PC-3 (cell line): Measurements from ENCODE around the gene PCCA. TPM values are rescaled to one million over a fixed set of nuclear protein-coding genes. Genes with fewer than 3 reads are reported as not detected.
"Not testable (repeated sequence)": the region's sequence is repeated elsewhere in the genome, so short reads cannot be mapped to it uniquely, and the experiment has no call there.

Experiments
- ATAC-seq: fragments of 200-7000 bp; cut with Tn5 transposase; 2 replicates; pipeline ENCODE4 v1.9.1; 2020; ENCODE audit warnings: mild to moderate bottlenecking, moderate library complexity
- BruUV-seq: library from RNA; stranded (reverse); fragments of 400-500 nt; replicated peaks from 2 replicates; lab custom pipeline; 2021; lab: Mats Ljungman, UMichigan
- CTCF ChIA-PET: fragments of 300-600 bp; sonication (Branson Sonifier 250); formaldehyde crosslinking; loops from one replicate; lab custom pipeline; 2022; ENCODE audit warnings: antibody characterized with exemption; lab: Charles Lee
- POLR2A ChIA-PET: fragments of 300-600 bp; sonication (Branson Sonifier 250); formaldehyde crosslinking; loops from one replicate; lab custom pipeline; 2022; ENCODE audit warnings: antibody characterized with exemption; ENCODE audit not compliant: unreplicated experiment; lab: Charles Lee
- DNase-seq: peaks from one replicate; pipeline ENCODE4 v3.0.0-alpha.2; 2015
- H2AFZ ChIP-seq: fragments of 300-600 bp; sonication (generic); 2 replicates; pipeline ENCODE4 v1.6.0; 2016; ENCODE audit warnings: antibody characterized with exemption, low read length
- H3F3A ChIP-seq: fragments of 300-600 bp; sonication (generic); one replicate; pipeline ENCODE4 v1.6.0; 2017; ENCODE audit warnings: antibody characterized with exemption, low read length, control low read depth, mild to moderate bottlenecking; ENCODE audit not compliant: unreplicated experiment
- H3K27ac ChIP-seq: fragments of 300-600 bp; sonication (generic); 2 replicates; pipeline ENCODE4 v1.5.1; 2016; ENCODE audit warnings: mild to moderate bottlenecking, low read length
- H3K27me3 ChIP-seq: fragments of 300-600 bp; sonication (generic); 2 replicates; pipeline ENCODE4 v1.6.1; 2016; ENCODE audit warnings: low read length, mixed read lengths
- H3K36me3 ChIP-seq: fragments of 300-600 bp; sonication (generic); 2 replicates; pipeline ENCODE4 v1.6.1; 2016; ENCODE audit warnings: low read depth, mixed run types, low read length, mixed read lengths
- H3K4me1 ChIP-seq: fragments of 300-600 bp; sonication (generic); 2 replicates; pipeline ENCODE4 v1.5.1; 2016; ENCODE audit warnings: low read length; ENCODE audit not compliant: insufficient read depth
- H3K4me2 ChIP-seq: fragments of 300-600 bp; sonication (generic); 2 replicates; pipeline ENCODE4 v1.6.0; 2016; ENCODE audit warnings: low read length
- H3K4me3 ChIP-seq: fragments of 300-600 bp; sonication (generic); 2 replicates; pipeline ENCODE4 v1.5.1; 2016; ENCODE audit warnings: mild to moderate bottlenecking, low read length, mixed read lengths
- H3K79me2 ChIP-seq: fragments of 300-600 bp; sonication (generic); 2 replicates; pipeline ENCODE4 v1.6.1; 2017; ENCODE audit warnings: low read length, mixed read lengths
- H3K9ac ChIP-seq: fragments of 300-600 bp; sonication (generic); 2 replicates; pipeline ENCODE4 v1.6.0; 2016; ENCODE audit warnings: mild to moderate bottlenecking, low read length
- H3K9me2 ChIP-seq: fragments of 300-600 bp; sonication (generic); replicated peaks from 2 replicates; pipeline ENCODE4 v1.6.1; 2016; ENCODE audit warnings: mixed run types, low read length, mixed read lengths
- H3K9me3 ChIP-seq: fragments of 300-600 bp; sonication (generic); 2 replicates; pipeline ENCODE4 v1.6.1; 2016; ENCODE audit warnings: low read length, mixed read lengths
- H4K20me1 ChIP-seq: fragments of 300-600 bp; sonication (generic); 2 replicates; pipeline ENCODE4 v1.6.1; 2016; ENCODE audit warnings: low read length, mixed read lengths
- CTCF ChIP-seq: fragments of 300-600 bp; sonication (generic); conservative IDR thresholded peaks from 2 replicates; pipeline ENCODE4 v1.5.1; 2017; ENCODE audit warnings: antibody characterized with exemption, low read depth, mild to moderate bottlenecking, low read length
- EZH2 ChIP-seq: fragments of 300-600 bp; sonication (generic); IDR thresholded peaks from one replicate; pipeline ENCODE4 v1.6.1; 2017; ENCODE audit warnings: antibody characterized with exemption, mild to moderate bottlenecking, low read length; ENCODE audit not compliant: unreplicated experiment
- EZH2phosphoT487 ChIP-seq: fragments of 300-600 bp; sonication (generic); IDR thresholded peaks from 2 replicates; pipeline ENCODE4 v1.6.1; 2018; ENCODE audit warnings: mild to moderate bottlenecking, antibody characterized with exemption, low read length, borderline replicate concordance
- intact Hi-C: fragments of 100-400 bp; cut with micrococcal nuclease; formaldehyde crosslinking; loops from 2 replicates; pipeline ENCODE4 v1.9.0; 2023
- total RNA-seq: library from RNA; depleted of rRNA; stranded (reverse); fragments of >200 nt; gene quantifications from 2 replicates; pipeline ENCODE4 v1.2.3, GENCODE V29; 2014

PCCA gene
- total RNA-seq, 1 experiment from 2014 or later: 10.5 TPM

GRCh38 chr13:100214886-100215285 is 126.0 kb downstream of the PCCA start:
- Histone ChIP-seq H3F3A (no peaks in the 10 kb centered on the region), H3K9ac (no peak overlapping the region), H4K20me1 (no peaks in the 10 kb centered on the region), H3K79me2 (no peaks in the 10 kb centered on the region), H3K4me2 (no peak overlapping the region), H3K9me3 (no peaks in the 10 kb centered on the region), H3K27me3 (no peaks in the 10 kb centered on the region), H3K4me3 (no peak overlapping the region), H3K27ac (no peak overlapping the region), H2AFZ (no peak overlapping the region), H3K36me3 (no peaks in the 10 kb centered on the region), H3K4me1 (peaks cover 15% of the 10 kb centered on the region), H3K9me2 (no peaks in the 10 kb centered on the region)
- BruUV-seq: no TSS peak
- CTCF ChIA-PET: no interaction called here
- TF ChIP-seq EZH2phosphoT487 (no peak), EZH2 (no peak), CTCF (no peak)
- intact Hi-C loops: loop anchor here (10.0 kb wide), 1 partner anchor 120 kb away; no protein-coding TSS in a partner anchor
- POLR2A ChIA-PET: no interaction called here
- ATAC-seq (no peak), DNase-seq (peak; percentile 35)

GRCh38 chr13:100221166-100221565 is 132.3 kb downstream of the PCCA start:
- Histone ChIP-seq H3K9me2 (no peaks in the 10 kb centered on the region), H3K4me2 (no peak overlapping the region), H3K4me3 (no peak overlapping the region), H3K4me1 (no peaks in the 10 kb centered on the region), H4K20me1 (no peaks in the 10 kb centered on the region), H3K27ac (no peak overlapping the region), H2AFZ (no peak overlapping the region), H3K27me3 (no peaks in the 10 kb centered on the region), H3K9me3 (no peaks in the 10 kb centered on the region), H3F3A (no peaks in the 10 kb centered on the region), H3K36me3 (no peaks in the 10 kb centered on the region), H3K9ac (no peak overlapping the region), H3K79me2 (no peaks in the 10 kb centered on the region)
- BruUV-seq: no TSS peak
- TF ChIP-seq EZH2 (no peak), CTCF (no peak), EZH2phosphoT487 (no peak)
- ChIA-PET POLR2A (no interaction called here), CTCF (no interaction called here)
- no peak for ATAC-seq
- intact Hi-C loops: no loop called here
- DNase-seq: no peak

- H3F3A ChIP-seq, H3K27me3 ChIP-seq, H3K36me3 ChIP-seq, DNase-seq, ATAC-seq, H3K4me1 ChIP-seq, H3K79me2 ChIP-seq, H3K9ac ChIP-seq, H3K4me2 ChIP-seq, H3K9me2 ChIP-seq, CTCF ChIA-PET, H4K20me1 ChIP-seq, H3K9me3 ChIP-seq, H3K27ac ChIP-seq, POLR2A ChIA-PET, intact Hi-C loops, BruUV-seq, H3K4me3 ChIP-seq, H2AFZ ChIP-seq: not testable (repeated sequence)
These were observed 135.2 kb downstream of the PCCA start for GRCh38 chr13:100223966-100224530.
